Activated CD4-positive, alpha-beta T cell treated with anti-CD3 and anti-CD28 coated beads for 4 hours (primary cell): ENCODE results near the gene THYN1.
"Not testable (repeated sequence)": the region's sequence is repeated elsewhere in the genome, so short reads cannot be mapped to it uniquely, and the experiment has no call there.

ENCODE experiments used
- DNase-seq, 2 donors: peaks; one replicate each; pipeline ENCODE4 v3.0.0-alpha.2; 2020

The THYN1 gene

DNA sequence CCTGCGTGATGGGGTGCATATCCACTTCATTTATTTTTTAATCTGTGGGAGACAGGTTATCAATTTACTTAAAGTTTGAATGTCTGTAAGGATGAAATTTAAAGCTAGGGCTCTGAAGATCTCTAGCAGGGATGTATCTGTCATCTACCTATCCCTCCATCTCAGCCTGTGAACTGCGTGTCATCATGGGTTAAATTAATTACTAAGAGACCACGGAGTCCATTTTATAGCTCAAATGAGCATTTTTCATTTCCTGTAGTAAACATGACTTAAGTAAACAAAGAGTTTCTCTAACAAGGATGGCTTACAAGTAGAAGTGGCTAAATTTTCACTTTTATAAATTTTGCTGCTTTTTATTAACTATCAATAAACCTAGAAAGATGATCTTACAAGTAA lies 20.2 kb upstream of the THYN1 start:
- no peak for DNase-seq

GRCh38 chr11:134272381-134273316 lies 19.5 kb upstream of the THYN1 start:
- no peak for DNase-seq

DNA sequence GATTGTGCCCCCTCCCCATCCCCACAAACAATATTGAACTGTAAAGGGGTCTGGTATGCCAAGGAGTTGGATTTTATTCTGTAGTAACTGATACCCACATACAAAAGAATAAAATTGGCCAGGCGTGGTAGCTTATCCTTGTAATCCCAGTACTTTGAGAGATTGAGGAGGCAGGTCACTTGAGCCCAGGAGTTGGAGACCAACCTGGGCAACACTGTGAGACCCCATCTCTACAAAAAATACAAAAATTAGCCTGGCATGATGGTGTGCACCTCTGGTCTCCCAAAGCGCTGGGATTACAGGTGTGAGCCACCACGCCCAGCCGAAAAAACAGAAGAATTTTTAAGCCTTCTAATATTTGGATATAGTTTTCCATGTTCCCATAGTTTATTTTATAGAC lies 18.8 kb upstream of the THYN1 start:
- DNase-seq, result no peak

- DNase-seq, result peak in 1 of 2 donors; percentile 9
Measured at GRCh38 chr11:134270250-134270714, 17.1 kb upstream of the THYN1 start.

DNA sequence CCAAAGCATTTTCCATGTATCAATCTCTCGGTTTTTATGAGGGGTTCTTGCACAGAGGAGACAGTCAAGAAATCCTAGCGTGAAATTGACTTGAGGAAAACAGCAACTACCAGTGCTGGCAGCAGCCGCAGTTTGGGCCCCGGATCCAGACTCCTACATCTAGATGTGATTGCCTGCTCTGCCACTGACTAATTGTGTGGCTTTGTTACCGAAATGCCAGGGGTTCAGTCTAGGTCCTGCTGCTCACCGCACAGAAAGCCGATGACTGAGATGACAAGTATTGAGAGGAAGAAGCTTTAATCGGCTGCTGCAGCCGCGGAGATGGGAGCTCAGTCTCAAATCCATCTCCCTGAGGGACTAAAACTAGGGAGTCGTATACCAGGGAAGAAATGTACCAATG lies 14.8 kb upstream of the THYN1 start:
- no peak for DNase-seq

DNA sequence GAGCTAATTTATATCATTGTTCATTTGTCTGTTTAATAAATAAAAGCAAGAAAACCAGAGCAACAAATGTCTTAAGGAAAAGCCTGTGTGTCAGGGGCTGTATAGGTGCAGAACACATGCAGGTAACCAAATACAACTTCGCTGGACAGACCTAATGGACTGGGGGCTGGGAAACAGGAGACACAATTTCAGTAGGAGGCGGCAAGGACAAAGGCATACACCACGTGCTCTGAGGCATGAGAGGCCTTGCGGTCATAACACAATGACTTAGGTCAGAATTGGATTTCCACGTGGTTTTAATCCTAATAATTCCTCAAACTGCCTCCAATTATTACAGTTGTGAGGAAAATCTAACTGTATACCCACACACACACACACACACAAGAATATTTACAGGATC lies 14.3 kb upstream of the THYN1 start:
- no peak for DNase-seq

- DNase-seq, result no peak
Measured at GRCh38 chr11:134266841-134267251, 13.7 kb upstream of the THYN1 start.

GRCh38 chr11:134266440-134266839 lies 13.3 kb upstream of the THYN1 start:
- no peak for DNase-seq

DNA sequence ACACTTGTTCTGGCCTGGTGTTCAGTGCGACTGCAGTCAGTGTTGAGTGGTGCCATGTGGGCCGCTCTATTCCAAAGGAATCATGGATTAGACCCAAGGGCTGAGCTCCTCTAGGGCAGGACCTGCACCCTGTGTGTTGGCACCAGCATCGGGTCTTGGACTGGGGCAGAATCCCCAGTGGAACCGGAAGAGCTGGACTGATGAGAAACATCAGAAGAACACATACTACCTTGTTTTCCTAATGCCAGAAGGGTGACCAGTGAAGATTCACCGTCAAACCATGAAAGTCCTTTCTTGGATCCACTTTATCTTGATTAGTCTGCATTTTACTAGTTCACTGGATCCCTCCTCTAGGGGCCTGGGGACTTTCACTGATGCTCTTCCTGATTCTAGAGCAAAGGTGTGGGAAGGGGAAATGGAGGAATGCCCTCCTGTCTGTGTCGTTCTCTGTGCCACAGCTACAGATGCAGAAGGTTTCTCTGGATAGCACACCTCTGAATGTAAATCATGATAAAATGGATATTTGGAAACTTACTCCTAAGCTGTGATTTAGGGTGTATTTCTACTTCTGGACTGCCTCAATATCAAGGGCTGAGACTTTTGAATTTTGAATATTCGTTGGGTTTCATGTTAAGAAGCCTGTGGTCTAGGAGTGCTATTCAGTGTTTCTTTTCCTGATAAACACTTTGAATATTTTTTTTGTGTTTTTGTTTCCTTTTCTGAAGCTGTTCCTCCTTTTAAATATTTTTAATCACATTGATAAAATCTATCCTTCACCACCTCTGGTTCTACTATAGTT lies 12.0 kb upstream of the THYN1 start:
- no peak for DNase-seq

DNA sequence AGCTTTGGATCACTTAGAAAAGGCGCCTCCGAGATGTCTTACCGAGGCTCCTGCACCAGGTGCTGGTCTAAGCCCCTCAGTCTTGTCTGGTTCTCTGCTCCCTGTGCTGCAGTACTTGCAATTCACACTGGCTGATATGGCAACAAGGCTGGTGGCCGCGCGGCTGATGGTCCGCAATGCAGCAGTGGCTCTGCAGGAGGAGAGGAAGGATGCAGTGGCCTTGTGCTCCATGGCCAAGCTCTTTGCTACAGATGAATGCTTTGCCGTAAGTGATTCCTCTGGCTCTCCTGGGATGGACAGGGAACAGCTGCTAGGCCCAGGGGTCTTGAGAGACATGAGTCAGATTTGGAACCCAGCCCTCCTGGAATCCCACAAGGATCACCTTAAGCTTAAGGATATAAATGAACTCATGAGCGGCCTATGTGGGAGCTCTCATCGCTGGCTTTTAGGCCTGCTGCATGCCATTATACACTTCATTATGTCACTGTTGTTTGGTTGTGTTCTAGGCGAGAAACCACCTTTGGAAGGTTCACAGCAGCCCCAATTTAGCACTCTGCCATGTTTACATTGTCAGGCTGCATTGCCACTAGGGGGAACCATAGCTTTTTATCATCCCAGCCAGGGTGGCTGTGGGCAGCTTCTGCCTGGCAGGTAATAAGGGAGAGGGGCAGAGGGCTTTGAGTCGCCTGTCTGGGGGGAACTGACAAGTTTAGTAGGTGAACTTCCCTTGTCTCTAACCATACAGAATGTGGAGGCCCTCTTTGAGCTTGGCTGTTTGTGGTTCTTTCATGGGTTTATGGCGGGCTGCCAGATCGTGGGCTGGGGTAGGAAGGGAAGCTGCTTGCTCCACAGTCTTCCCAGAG lies 8.7 kb upstream of the THYN1 start:
- DNase-seq, result peak; percentile 28 to 48

- no peak for DNase-seq
Measured at GRCh38 chr11:134260983-134261382, 7.8 kb upstream of the THYN1 start.

DNA sequence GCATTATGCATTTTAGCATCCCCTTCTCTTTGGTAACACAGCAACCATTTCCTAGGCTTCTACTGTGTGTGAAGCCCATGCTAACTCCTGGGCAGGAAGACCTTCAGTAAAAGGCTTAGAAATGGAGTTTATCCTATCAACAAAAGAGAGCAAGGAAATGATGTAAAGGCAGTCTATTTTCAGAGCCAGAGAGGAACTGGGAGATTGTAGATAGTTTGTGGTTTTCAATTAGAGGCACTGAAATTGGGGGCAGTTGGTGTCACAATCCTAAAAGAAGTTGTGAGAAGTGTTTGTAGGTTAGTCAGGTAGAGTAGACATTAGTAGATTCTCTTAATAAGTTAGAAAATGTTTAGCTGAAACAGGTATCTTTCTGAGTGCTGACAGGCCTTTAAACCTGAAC lies 7.4 kb upstream of the THYN1 start:
- DNase-seq, result no peak

DNA sequence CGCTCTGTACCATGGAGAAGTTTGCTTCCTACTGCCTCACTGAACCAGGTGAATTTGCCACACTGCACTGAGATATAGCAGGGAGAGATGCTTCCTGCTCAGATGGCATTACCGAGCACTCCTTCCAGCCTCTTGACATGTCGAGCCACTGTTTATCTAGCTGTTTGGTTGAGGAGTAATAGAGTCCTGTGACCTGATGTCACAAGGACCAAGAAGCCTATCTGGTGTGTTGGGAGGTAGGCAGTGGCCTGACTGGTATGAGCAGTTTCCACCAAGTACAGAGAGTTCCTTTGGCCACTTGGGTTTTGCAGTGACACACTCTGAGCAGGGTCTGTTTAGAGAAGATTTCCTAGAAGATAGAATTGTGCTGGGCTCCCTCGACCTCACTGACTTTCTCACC lies 5.4 kb upstream of the THYN1 start:
- no peak for DNase-seq

DNA sequence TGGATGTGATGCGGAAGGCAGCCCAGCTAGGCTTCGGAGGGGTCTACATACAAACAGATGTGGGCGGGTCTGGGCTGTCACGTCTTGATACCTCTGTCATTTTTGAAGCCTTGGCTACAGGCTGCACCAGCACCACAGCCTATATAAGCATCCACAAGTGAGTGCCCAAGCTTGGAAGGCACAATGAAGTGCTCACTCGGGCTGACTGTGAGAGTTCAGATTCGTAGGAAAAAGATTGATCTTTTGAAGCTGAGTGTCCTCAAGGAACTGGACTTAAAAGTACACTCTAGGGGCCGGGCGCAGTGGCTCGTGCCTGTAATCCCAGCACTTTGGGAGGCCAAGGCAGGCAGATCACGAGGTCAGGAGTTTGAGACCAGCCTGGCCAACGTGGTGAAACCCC lies 3.9 kb upstream of the THYN1 start:
- DNase-seq, result no peak

DNA sequence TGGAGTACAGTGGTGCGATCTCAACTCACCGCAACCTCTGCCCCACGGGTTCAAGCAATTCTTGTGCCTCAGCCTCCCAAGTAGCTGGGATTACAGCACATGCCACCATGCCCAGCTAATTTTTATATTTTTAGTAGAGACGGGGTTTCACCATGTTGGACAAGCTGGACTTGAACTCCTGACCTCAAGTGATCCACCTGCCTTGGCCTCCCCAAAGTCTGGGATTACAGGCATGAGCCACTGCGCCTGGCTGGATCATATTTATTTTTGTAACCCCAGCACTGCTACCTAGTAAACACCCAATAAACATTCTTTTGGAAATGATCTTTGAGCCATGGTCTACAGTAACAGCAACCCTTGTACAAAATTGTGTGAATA lies 2.0 kb upstream of the THYN1 start:
- not testable (repeated sequence) for DNase-seq

DNA sequence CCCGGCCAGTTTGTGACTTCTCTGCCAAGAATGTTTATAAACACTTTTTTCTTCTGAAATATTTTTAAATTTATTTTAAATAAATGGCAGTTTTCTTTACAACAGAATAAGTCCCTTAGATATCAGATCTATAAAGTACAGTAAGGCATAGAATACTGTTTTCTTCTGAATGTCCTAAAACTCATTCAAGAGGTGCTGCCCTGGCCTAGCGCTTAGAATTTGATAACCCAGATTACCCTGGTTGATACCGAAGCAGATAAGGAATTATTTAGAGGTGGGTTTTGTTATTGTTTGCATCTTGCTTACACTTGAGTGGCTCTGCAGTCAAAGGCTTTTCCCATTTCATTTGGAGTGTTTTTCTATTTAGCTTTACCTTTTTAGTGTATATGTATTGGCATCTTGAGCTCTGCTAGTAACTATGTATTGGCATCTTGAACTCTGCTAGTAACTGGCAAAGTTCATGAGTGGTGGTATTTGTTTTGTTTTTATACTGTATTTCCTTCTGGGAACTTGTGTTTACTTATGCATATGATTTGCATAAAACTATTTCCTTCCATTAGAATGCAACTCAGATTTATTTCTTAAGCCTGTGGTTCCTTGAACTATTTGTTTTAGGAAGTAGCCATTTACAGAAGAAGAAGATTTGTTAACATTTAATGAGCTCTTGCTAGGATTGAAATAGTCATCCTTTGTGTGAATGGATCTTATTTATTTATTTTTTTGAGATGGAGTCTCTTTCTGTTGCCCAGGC lies 1.5 kb upstream of the THYN1 start:
- no peak for DNase-seq

- DNase-seq, result no peak
Measured at GRCh38 chr11:134252346-134253187, 585 bp downstream of the THYN1 start.

- no peak for DNase-seq
Measured at GRCh38 chr11:134250675-134251074, 2.5 kb downstream of the THYN1 start.

DNA sequence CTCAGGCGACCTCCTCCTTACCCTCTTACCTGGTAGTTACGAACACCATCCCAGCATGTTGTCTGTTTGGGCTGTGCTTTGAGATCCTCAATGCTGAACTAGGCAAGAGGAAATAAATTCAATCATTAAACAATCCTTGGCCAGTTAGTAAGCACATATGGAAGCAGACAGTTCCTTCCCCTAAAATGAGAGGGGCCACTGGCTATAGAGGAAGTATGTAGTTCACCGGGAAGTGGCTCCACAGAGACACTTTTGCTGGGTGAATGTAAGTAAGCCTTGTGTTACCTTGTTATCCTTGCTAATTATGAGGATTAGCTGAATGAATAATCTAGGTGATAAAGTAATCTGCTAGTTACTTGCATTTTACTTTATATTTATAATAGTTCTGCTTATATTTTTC lies 2.9 kb downstream of the THYN1 start:
- DNase-seq, result no peak

DNA sequence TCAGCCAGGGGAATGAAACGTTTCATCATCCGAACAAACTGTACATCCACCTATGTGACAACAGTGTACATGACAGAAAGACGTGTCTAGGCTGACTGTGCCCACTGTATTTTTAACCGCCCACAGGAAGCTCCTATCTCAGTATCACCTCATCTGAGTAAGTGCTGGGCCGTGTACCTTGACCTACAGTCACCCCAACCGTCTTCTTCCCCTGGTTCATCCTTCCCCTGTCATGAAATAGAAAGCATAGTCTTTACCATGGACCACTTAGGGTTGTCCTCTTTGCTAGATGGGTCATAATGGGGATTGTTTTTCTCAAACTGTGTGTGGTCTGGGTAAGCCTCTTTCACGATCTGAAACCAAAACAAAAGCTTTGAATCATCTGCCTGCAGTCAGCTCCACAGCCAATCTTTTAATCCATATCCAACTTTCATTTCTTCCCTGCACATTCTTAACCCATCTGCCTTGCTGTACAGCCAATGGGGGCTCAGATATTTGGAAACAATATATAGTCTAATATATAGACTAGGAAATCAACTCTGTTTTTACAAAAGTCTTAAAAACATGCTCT lies 4.2 kb downstream of the THYN1 start:
- DNase-seq, result no peak

GRCh38 chr11:134246678-134247077 lies 6.5 kb downstream of the THYN1 start:
- DNase-seq, result no peak
